Stomach (tissue), 9 donors: ENCODE data around the gene GOLGA2. TPM values are rescaled to one million over a fixed set of nuclear protein-coding genes. Genes with fewer than 3 reads are reported as not detected.

Experiments used
- DNase-seq, 2 donors: peaks; one replicate each; pipeline versions ENCODE4 v3.0.0 to v3.0.0-alpha.2; 2013 to 2019
- H3K27ac ChIP-seq, 5 donors: fragments of 200-600 bp in 4 of 5; sonication (generic) in 4 of 5; one replicate each; pipeline ENCODE4 v1.5.1; 2013 to 2019; ENCODE audit warnings: mild to moderate bottlenecking in 1 of 5, moderate library complexity in 1 of 5
- H3K27me3 ChIP-seq, 3 donors: fragments of 200-600 bp; sonication (generic); one replicate each; pipeline ENCODE4 v1.5.1; 2017 to 2019; ENCODE audit warnings: mixed run types in 1 of 3
- H3K36me3 ChIP-seq, 4 donors: fragments of 200-600 bp; sonication (generic); 1 replicate in 3 of 4; 2 replicates in 1 of 4; pipeline ENCODE4 v1.5.1; 2016 to 2019
- H3K4me1 ChIP-seq, 4 donors: fragments of 200-600 bp; sonication (generic); one replicate each; pipeline ENCODE4 v1.5.1; 2016 to 2019
- H3K4me3 ChIP-seq, 4 donors: fragments of 200-600 bp; sonication (generic) in 3 of 4; one replicate each; pipeline ENCODE4 v1.5.1; 2016 to 2019; ENCODE audit warnings: mild to moderate bottlenecking in 1 of 4
- H3K9me3 ChIP-seq, 4 donors: fragments of 200-600 bp; sonication (generic); one replicate each; pipeline ENCODE4 v1.5.1; 2016 to 2019
- CTCF ChIP-seq, 7 experiments: fragments of 450-650 bp in 4 of 7; fragments of 200-600 bp in 3 of 7; sonication (generic) in 3 of 7; IDR thresholded peaks; one replicate each; pipeline ENCODE4 v1.5.1; 2016 to 2019; ENCODE audit warnings: antibody characterized with exemption in 7 of 7, control low read depth in 2 of 7, mild to moderate bottlenecking in 1 of 7
- EP300 ChIP-seq: sonication (generic); formaldehyde crosslinking; IDR thresholded peaks from one replicate; pipeline ENCODE4 v1.6.1; 2017; ENCODE audit warnings: antibody characterized with exemption
- POLR2A ChIP-seq, 4 donors: fragments of 450-650 bp; IDR thresholded peaks; one replicate each; pipeline ENCODE4 v1.6.1; 2016; ENCODE audit warnings: antibody characterized with exemption in 4 of 4, control low read depth in 2 of 4, mild to moderate bottlenecking in 1 of 4, moderate library complexity in 1 of 4
- POLR2AphosphoS5 ChIP-seq, 3 donors: sonication (generic); formaldehyde crosslinking; IDR thresholded peaks; one replicate each; pipeline ENCODE4 v1.6.1; 2016; ENCODE audit warnings: antibody characterized with exemption in 3 of 3
- WGBS, 5 donors: extraction: QIAGEN DNeasy Blood & Tissue Kit in 3 of 5; methylation state at CpG; one replicate each; pipeline versions ENCODE4 v1.1.5 to v1.1.7; 2013 to 2018; 5-methylcytosine and 5-hydroxymethylcytosine counted together
- intact Hi-C: fragments of 100-400 bp; cut with DNase I; formaldehyde crosslinking; loops from one replicate; pipeline ENCODE4 v1.15.1; 2023; ENCODE audit warnings: low total_unique reads
- polyA plus RNA-seq, 3 donors: library from polyadenylated mRNA; stranded (reverse); fragments of 200-250 nt; gene quantifications; one replicate each; pipeline ENCODE4 v1.2.3, GENCODE V29; 2013
- total RNA-seq, 5 donors: library from RNA; depleted of rRNA; stranded (reverse); fragments of >200 nt; gene quantifications; one replicate each; pipeline versions ENCODE4 v1.1.0 to v1.2.3, GENCODE V29; 2014 to 2016
- donor health status: healthy with polysubstance abuse.
- donor health status: Bipolar disorder and iron deficiency.
- donor health status: healthy.

The GOLGA2 gene
- total and polyA plus RNA-seq, 8 donors: 48.4 to 204 (median 63.8) TPM

- intact Hi-C loops: no loop called here
- no peak for DNase-seq
- Histone ChIP-seq H3K36me3 (peaks cover 83 to 100% (median 100%) of the 10 kb centered on the region in 4 donors), H3K27me3 (no peaks in the 10 kb centered on the region), H3K9me3 (no peaks in the 10 kb centered on the region), H3K27ac (no peak overlapping the region), H3K4me3 (no peak overlapping the region), H3K4me1 (no peaks in the 10 kb centered on the region)
- 67 to 83% (median 78%) methylated on average over 4 of the region's 4 CpGs for WGBS, 5 donors
- TF ChIP-seq EP300: no peak
- no peak for TF ChIP-seq POLR2A (IDR thresholded peaks at IDR 0.05)
- no peak for TF ChIP-seq CTCF (IDR thresholded peaks at IDR 0.05)
These were observed 13.1 kb downstream of the GOLGA2 start for GRCh38 chr9:128262687-128263086.

GRCh38 chr9:128260340-128260739, 15.5 kb downstream of the GOLGA2 start:
- Histone ChIP-seq H3K27ac (no peak overlapping the region), H3K9me3 (no peaks in the 10 kb centered on the region), H3K36me3 (peaks cover 71 to 99% (median 97%) of the 10 kb centered on the region in 4 donors), H3K27me3 (no peaks in the 10 kb centered on the region), H3K4me1 (peaks cover 0 to 2% (median 0%) of the 10 kb centered on the region in 4 donors), H3K4me3 (no peak overlapping the region)
- no peak for DNase-seq
- TF ChIP-seq POLR2A (IDR thresholded peaks at IDR 0.05) (no peak), POLR2AphosphoS5 (IDR thresholded peaks at IDR 0.05) (no peak), CTCF (IDR thresholded peaks at IDR 0.05) (no peak), EP300 (no peak)
- intact Hi-C loops: no loop called here
- 91 to 96% (median 95%) methylated on average over 12 to 17 of the region's 17 CpGs for WGBS, 5 donors

- intact Hi-C loops: no loop called here
- no peak overlapping the region for H3K4me3 ChIP-seq
- no peak overlapping the region for H3K27ac ChIP-seq
- peaks cover 0 to 7% (median 0%) of the 10 kb centered on the region in 4 donors for H3K4me1 ChIP-seq
- H3K27me3 ChIP-seq: no peaks in the 10 kb centered on the region
- peaks cover 63 to 87% (median 87%) of the 10 kb centered on the region in 4 donors for H3K36me3 ChIP-seq
- WGBS, 5 donors: 77 to 85% (median 81%) methylated on average over 5 to 9 of the region's 9 CpGs
- no peaks in the 10 kb centered on the region for H3K9me3 ChIP-seq
- no peak for DNase-seq
- TF ChIP-seq POLR2AphosphoS5 (IDR thresholded peaks at IDR 0.05) (no peak), EP300 (no peak), CTCF (IDR thresholded peaks at IDR 0.05) (no peak), POLR2A (IDR thresholded peaks at IDR 0.05) (no peak)
These were observed 16.7 kb downstream of the GOLGA2 start for GRCh38 chr9:128259156-128259555.

GRCh38 chr9:128258326-128258725, 17.5 kb downstream of the GOLGA2 start:
- peaks cover 63 to 79% (median 79%) of the 10 kb centered on the region in 4 donors for H3K36me3 ChIP-seq
- H3K4me1 ChIP-seq: peaks cover 0 to 7% (median 0%) of the 10 kb centered on the region in 4 donors
- TF ChIP-seq POLR2AphosphoS5 (IDR thresholded peaks at IDR 0.05): no peak
- TF ChIP-seq EP300: no peak
- TF ChIP-seq CTCF (IDR thresholded peaks at IDR 0.05): no peak
- TF ChIP-seq POLR2A (IDR thresholded peaks at IDR 0.05): no peak
- no peak overlapping the region for H3K4me3 ChIP-seq
- no peak for DNase-seq
- no peaks in the 10 kb centered on the region for H3K27me3 ChIP-seq
- H3K27ac ChIP-seq: no peak overlapping the region
- H3K9me3 ChIP-seq: no peaks in the 10 kb centered on the region
- 88 to 95% (median 90%) methylated on average over 5 to 6 of the region's 6 CpGs for WGBS, 5 donors
- intact Hi-C loops: no loop called here
